PFSK-1 (cell line): ENCODE results near the gene FAR2.

Source experiments
- FOXP2 ChIP-seq: optimal IDR thresholded peaks from 2 replicates; pipeline ENCODE3; 2011; ENCODE audit warnings: borderline replicate concordance, control low read depth, inconsistent platforms; ENCODE audit not compliant: insufficient read depth; ENCODE audit errors: extremely low read length, extremely low read depth
- POLR2AphosphoS5 ChIP-seq: IDR thresholded peaks from 2 replicates; pipeline ENCODE4 v1.6.1; 2012; ENCODE audit warnings: low read depth, mild to moderate bottlenecking, control low read depth, low read length, moderate library complexity
- REST ChIP-seq, 2 experiments: IDR thresholded peaks; 2 replicates each; pipeline versions ENCODE4 v1.6.1 to v1.8.0; 2011 to 2012; ENCODE audit warnings: low read depth in 2 of 2, low read length in 2 of 2, control low read depth in 1 of 2, inconsistent platforms in 1 of 2, mild to moderate bottlenecking in 1 of 2, moderate library complexity in 1 of 2; ENCODE audit not compliant: insufficient read depth in 1 of 2
- SIN3A ChIP-seq: IDR thresholded peaks from 2 replicates; pipeline ENCODE4 v1.6.1; 2012; ENCODE audit warnings: mild to moderate bottlenecking, low read length, moderate library complexity, borderline replicate concordance; ENCODE audit not compliant: insufficient read depth
- TAF1 ChIP-seq: IDR thresholded peaks from 2 replicates; pipeline ENCODE4 v1.6.1; 2012; ENCODE audit warnings: low read length, control low read depth, borderline replicate concordance; ENCODE audit not compliant: insufficient read depth

FAR2 gene

GRCh38 chr12:29241821-29242591, 92.9 kb downstream of the FAR2 start:
- TF ChIP-seq FOXP2 (no peak), POLR2AphosphoS5 (no peak), SIN3A (no peak), REST (IDR thresholded peaks at IDR 0.05; ENCODE audit: insufficient read depth in 1 of 2, low read depth in 2 of 2, low read length in 2 of 2) (no peak), TAF1 (no peak)

- TF ChIP-seq POLR2AphosphoS5 (peak; percentile 63; the same call in 1 of the 2 replicates), TAF1 (peak; percentile 33; the same call in 1 of the 2 replicates), REST (IDR thresholded peaks at IDR 0.05; ENCODE audit: insufficient read depth in 1 of 2, low read depth in 2 of 2, low read length in 2 of 2) (peak in 1 of 2 experiments; percentile 78; a peak in 2 of 4 replicates), SIN3A (peak; percentile 63; the same call in 1 of the 2 replicates), FOXP2 (no peak)
Observed at GRCh38 chr12:29242921-29243431, 93.9 kb downstream of the FAR2 start.

GRCh38 chr12:29244159-29244765, 95.2 kb downstream of the FAR2 start:
- TF ChIP-seq FOXP2 (no peak), SIN3A (no peak), REST (IDR thresholded peaks at IDR 0.05; ENCODE audit: insufficient read depth in 1 of 2, low read depth in 2 of 2, low read length in 2 of 2) (no peak), TAF1 (no peak), POLR2AphosphoS5 (no peak)

GRCh38 chr12:29245246-29245645, 96.2 kb downstream of the FAR2 start:
- no peak for TF ChIP-seq TAF1
- no peak for TF ChIP-seq SIN3A
- TF ChIP-seq REST (IDR thresholded peaks at IDR 0.05; ENCODE audit: insufficient read depth in 1 of 2, low read depth in 2 of 2, low read length in 2 of 2), result no peak
- no peak for TF ChIP-seq FOXP2
- no peak for TF ChIP-seq POLR2AphosphoS5
